GM03348 (cell line): ENCODE results near the gene RTP2.

Experiments used
- DNase-seq: peaks from one replicate; pipeline ENCODE4 v3.0.0; 2012; ENCODE audit warnings: low spot score

Gene RTP2

GRCh38 chr3:187702507-187703033 lies at the start of gene RTP2:
TSS of gene RTP2 (minus strand) at chr3:187702557. CDS start at chr3:187702128, 429 bp downstream.
- DNase-seq: no peak

GRCh38 chr3:187750513-187751123 lies 48.3 kb upstream of the RTP2 start:
- no peak for DNase-seq

GRCh38 chr3:187750006-187750512 lies 47.7 kb upstream of the RTP2 start:
- DNase-seq: no peak

GRCh38 chr3:187748050-187748481 lies 45.7 kb upstream of the RTP2 start:
- DNase-seq: peak; percentile 76

GRCh38 chr3:187747506-187747905 lies 45.1 kb upstream of the RTP2 start:
- DNase-seq: no peak

GRCh38 chr3:187746442-187747281 lies 44.3 kb upstream of the RTP2 start:
- DNase-seq: no peak

- DNase-seq: no peak
These were observed 43.7 kb upstream of the RTP2 start for GRCh38 chr3:187746059-187746441.

- peak; percentile 92 for DNase-seq
These were observed 43.1 kb upstream of the RTP2 start, which contains the start of gene BCL6 for GRCh38 chr3:187745201-187746058. TSS of gene BCL6 (minus strand) at chr3:187745468. CDS start at chr3:187733693, 11,775 bp downstream.

- peak; percentile 54 for DNase-seq
These were observed 42.1 kb upstream of the RTP2 start for GRCh38 chr3:187744169-187745151.

GRCh38 chr3:187743195-187744141 lies 41.1 kb upstream of the RTP2 start:
- DNase-seq: peak; percentile 70

- DNase-seq: no peak
These were observed 40.2 kb upstream of the RTP2 start for GRCh38 chr3:187742351-187743171.

GRCh38 chr3:187741403-187742350 lies 39.3 kb upstream of the RTP2 start:
- DNase-seq: peak; percentile 73

- peak; percentile 72 for DNase-seq
These were observed 38.4 kb upstream of the RTP2 start for GRCh38 chr3:187740421-187741399.

- DNase-seq: peak; percentile 82
These were observed 37.4 kb upstream of the RTP2 start for GRCh38 chr3:187739561-187740332.

- DNase-seq: no peak
These were observed 36.8 kb upstream of the RTP2 start for GRCh38 chr3:187739094-187739560.
